T1000 (cell line): ENCODE data around the gene PTH1R.

Experiments
- DNase-seq: peaks from one replicate; lab custom pipeline; 2025; ENCODE audit warnings: mixed read lengths; lab: John Stamatoyannopoulos, UW

The PTH1R gene

GRCh38 chr3:46913644-46914043 is 36.1 kb downstream of the PTH1R start:
- DNase-seq = no peak

DNA sequence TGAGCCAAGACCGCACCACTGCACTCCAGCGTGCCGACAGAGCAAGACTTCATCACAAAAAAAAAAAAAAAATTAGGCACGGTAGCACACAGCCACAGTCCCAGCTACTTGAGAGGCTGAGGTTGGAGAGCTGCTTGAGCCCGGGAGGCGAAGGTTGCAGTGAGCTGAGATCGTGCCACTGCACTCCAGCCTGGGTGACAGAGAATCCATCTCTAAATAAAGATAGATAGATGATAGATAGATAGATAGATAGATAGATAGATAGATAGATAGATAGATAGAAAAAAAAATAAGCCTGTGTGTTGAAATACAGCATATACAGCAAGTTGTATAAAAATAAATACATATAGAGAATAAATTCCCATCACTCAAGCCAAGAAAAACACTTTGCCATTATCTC is 37.3 kb downstream of the PTH1R start:
- no peak for DNase-seq

DNA sequence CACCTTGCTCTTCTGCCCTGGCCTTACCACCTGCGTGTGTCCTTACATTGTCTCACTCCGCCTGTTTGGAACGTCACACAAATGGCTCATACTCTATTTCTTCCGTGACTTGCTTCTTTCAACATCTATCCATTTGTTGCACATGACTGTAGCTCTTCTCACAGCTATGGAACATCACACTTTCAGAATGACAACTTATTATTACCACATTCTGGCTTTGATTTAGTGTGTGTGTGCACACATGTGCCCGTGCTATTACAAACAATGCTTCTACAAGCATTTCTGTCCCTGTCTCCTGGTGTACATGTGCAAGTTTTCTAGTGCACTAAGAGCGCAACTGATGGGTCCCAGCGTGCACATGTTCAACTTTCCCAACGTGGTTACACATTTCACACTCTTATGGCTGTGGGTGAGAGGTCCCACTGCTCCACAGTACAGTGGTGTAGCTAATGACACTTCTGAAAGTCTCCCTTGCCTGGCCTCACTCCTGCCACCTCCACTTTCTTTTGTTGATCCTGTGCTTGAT is 37.8 kb downstream of the PTH1R start:
- no peak for DNase-seq

DNA sequence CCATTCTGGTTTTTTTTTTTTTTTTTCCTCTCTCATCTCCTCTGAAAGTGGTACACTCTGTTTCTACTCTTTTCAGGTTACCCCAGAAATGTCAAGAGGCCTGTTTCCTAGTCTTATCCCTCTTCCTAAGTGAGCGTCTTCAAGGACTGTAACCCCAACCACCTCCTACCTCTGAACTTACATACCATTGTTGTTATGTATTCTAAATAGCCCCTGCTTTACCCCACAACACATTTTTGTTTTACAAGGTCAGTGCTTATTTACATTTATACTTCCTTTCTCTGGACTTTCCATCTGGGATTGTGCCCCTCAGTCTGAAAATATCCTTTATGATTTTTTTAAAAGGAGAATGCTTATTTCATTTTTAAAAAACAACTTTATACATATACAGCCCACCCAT is 38.8 kb downstream of the PTH1R start:
- DNase-seq = no peak

DNA sequence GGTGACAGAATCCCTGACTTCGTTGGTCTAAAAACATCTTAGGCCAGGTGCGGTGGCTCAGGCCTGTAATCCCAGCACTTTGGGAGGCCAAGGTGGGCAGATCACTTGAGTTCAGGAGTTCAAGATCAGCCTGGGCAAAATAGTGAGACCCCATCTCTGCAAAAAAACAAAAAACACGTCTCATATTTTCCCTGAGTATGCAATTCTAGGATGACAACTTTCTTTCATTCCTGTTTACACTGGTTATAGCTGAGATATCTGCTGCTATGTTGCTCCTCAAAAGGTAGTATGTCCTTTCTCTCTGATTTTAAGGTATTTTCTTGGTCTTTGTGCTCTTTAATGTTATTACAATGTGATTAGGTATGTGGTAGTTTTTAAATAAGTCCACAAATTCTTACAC is 39.3 kb downstream of the PTH1R start:
- no peak for DNase-seq

- no peak for DNase-seq
Measured at GRCh38 chr3:46917257-46917656, 39.7 kb downstream of the PTH1R start.

DNA sequence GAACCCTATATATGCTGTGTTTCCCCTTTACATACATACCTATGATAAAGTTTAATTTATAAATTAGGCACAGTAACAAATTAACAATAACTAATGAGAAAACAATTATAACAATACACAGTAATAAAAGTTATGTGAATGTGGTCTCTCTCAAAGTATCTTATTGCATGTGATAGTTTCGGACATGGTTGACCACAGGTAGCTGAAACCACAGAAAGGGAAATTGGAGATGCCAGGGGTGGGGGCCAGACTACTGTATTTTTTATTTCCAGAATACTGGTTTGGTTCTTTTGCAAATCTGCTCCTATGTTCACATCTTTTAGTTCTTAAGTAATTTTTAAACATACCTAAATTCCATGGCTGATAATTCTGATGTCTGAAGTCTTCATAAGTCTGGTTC is 40.7 kb downstream of the PTH1R start:
- no peak for DNase-seq

GRCh38 chr3:46918634-46919033 is 41.1 kb downstream of the PTH1R start:
- DNase-seq = no peak

GRCh38 chr3:46921041-46921440 is 43.5 kb downstream of the PTH1R start:
- DNase-seq = no peak

- DNase-seq = no peak
Measured at GRCh38 chr3:46921871-46922271, 44.4 kb downstream of the PTH1R start.

DNA sequence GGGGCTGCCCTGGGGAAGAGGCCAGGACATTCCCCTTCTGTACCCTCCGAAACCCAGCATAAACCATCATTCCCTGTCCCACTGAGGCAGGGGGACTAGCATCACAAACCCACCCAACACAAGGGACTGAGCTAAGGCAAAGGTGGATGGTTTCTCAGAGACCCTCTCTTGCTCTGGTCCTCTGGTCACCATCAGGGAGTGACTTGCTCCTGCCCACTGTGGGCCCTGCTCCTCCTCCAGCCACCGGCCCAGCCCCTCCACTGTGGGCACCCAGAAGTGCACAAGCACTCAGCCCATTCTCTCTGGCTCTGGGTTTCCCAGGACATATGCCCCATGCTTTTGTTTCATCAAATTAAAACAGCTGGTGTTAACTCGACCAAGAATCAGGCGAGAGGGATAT is 44.9 kb downstream of the PTH1R start:
- DNase-seq = no peak

DNA sequence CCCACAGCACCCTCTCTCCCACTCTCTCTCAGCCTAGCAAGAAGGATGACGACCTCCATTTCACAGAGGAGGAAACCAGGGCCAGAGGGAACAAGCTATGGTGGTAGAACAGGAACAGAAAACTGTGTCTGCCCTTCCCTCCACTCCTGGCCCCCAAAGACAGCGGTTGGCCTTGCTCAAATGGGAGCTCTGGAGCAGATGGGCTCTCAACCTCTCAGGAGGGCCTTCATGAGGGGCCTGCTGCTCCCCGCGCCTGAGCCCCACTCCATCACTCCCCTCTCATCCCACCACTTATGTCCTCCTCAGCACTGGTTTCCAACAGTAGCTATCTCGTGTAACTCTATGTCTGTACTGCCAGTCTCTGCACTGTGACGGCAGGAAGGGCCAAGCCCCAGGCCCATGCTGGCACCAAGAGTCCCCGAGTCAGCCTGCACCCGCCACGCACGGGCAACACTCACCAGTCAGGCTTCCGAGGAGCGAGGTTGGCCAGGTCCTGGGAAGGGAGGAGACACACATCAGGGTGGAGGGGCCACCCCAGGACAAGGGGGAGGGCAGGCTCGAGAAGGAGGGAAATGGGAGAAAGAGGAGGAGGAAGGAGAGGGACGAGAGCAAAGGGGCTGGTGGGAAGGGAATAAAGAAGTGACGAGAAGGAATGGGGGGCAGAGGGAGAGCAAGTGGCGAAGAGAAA is 45.5 kb downstream of the PTH1R start:
- DNase-seq = no peak

- no peak for DNase-seq
Measured at GRCh38 chr3:46923559-46924350, 46.2 kb downstream of the PTH1R start.

DNA sequence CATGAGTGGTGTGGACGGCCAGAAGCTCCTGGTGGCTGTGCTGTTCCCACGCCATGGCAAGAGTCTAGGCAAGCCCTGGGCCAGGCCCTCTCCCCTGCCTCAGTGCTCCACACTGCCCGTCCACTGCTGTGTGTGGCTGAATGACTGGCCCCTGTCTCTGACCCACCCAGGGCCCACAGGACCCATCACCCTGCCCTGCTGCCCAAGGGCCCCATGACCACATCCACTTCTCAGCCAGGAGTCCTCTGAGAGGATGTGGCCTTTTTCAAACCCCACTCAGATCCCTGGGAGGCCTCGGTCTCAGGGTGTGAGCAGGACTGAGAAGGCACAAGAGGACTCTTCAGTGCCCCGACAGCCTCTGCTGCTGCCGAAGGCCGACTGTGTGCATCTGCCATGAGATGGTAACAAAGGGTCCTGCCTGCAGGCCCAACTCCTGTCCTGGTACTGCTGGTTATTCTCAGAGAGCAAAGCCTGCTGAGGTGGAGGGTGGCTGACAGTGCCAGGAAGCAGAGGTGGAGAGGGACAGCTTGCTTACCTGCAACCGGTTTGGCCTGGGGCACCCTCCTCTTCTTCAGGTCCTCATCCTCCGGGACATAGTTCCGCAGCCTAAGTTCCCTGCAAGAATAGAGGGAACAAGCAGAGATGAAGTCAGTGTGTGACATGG is 47.5 kb downstream of the PTH1R start:
- no peak for DNase-seq

GRCh38 chr3:46925585-46925934 is 48.0 kb downstream of the PTH1R start:
- DNase-seq = no peak

DNA sequence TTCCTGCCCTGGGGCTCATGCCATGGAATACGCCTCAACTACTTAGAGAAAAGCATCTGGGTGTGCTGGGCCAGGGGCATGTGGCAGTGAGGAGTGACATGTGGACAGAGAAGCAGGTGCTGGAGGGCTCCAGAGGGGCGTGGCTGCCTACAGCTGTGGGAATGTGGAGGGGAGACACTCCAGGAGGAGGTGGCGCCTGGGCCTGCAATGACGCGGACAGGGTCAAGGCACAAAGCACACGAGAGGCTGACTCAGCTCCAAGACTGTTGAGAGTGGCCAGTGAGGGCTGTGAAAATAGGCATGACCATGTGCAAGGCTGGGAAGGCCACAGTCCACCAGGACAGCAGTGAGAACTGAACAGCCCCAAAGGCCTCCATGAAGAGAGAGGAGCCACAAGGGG is 48.5 kb downstream of the PTH1R start:
- no peak for DNase-seq

GRCh38 chr3:46926447-46926846 is 48.9 kb downstream of the PTH1R start:
- no peak for DNase-seq

DNA sequence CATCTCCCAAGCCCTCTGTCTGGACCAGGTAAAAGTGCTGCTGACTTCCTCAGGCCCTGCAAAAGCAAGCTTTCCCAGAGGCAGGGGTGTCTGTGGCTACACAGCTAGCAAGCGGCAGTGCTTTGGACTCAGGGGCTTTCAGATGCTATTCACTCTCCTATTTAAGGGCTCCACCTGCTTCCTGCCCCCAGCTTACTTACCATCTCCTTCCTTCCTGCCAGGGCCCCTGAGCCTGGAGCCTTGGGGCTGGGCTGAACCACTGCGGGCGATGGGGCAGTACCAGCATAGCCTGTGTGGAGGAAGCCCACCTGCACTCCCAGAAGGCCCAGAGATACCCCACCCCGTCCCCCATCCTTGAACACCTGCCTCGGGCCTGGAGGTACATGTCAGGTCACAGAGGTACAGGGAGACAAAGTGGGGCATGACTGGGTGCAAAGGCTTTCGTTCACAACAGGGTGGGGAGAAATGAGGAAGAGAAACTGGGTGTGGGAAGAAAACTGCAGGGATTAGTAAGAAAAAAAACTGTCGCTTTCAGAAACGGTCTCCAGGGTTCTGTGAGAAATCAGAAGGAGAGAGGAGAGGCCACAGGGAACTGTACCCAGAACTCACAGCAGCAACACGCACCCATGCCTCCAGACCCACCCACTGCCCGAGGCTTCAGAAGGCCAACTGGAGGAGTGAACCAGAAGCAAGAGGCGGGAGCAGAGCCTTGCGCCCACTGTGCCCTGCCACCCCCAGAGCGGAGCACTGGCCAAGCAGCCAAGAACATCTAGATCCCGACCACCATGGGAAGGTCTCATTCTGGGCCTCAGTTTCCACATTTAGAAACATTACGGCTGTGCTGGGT is 49.6 kb downstream of the PTH1R start:
- DNase-seq = no peak

GRCh38 chr3:46927718-46928073 is 50.2 kb downstream of the PTH1R start:
- DNase-seq = no peak

DNA sequence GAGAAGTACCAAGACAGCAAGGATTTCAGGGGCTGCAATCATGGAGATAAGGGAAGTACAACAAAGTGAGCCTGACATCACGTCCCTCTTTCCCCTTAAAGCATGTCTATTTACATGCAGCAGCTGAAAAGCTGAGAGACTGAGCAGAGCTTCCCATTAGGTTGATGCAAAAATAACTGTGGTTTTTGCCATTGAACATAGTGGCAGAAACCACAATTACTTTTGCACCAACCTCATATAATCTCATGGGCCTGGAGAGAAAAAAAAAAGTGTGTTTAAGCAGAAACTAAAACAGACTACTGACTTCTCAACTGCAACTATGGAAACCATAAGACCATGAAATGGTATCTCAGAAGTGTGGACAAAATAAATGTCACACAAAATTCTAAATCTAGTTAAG is 50.8 kb downstream of the PTH1R start:
- DNase-seq = no peak

DNA sequence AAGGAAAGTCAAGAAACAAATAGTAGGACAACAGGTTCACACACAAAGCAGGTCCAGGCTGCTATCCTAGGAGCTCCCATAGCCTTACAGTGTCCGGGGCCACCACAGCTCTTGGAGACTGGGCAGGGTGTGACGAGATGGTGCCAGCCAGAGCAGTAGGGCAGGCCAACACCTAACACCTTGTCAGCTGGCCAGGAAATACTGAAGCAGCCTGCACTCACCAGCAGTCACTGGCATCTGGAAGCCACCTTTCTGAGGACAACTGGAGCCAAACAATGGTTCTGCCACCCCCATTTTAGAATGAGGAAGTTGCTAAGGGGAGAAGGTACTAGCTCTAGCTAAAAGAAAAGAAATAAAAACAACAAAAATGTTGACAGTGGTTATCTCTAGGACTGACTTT is 51.8 kb downstream of the PTH1R start:
- no peak for DNase-seq
